ENCODE measurements around the gene ZYX. TPM values are rescaled to one million over a fixed set of nuclear protein-coding genes. Genes with fewer than 3 reads are reported as not detected.
"Not testable (repeated sequence)": the region's sequence is repeated elsewhere in the genome, so short reads cannot be mapped to it uniquely, and the experiment has no call there.

The ZYX gene
- polyA plus RNA-seq, 1 donor (not counting 4 experiments of a cell fraction or from before 2014, with no cell fraction given) = 17.6 TPM

DNA sequence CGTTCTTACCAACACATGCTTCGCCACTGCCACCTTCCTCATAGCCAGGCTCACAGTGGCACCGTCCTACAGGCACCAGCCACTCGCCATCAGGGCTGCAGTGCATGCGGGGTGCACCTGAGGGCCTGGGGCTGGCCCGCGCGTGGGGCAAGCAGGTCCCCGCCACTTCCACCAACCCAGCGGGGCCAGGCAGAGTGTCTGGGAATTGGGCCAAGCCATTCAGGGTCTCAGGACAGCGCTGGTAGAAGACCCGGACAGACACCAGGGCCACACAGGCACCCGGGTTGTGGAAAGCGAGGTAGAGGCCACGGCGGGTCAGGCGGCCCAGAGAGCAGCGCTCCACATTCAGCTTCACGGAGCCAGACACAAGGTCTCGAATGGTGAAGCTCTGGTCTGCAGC, 18.5 kb downstream of the ZYX start:
- no peaks in the 10 kb centered on the region for H3K9me3 ChIP-seq (ENCODE audit: control insufficient read depth, low read depth, low read length)
- H3K4me2 ChIP-seq (ENCODE audit: control insufficient read depth, extremely low read depth, insufficient read depth, low read depth, low read length) = no peak overlapping the region
- FAIRE-seq (no peak), DNase-seq (ENCODE audit: low read depth, low spot score) (no peak)
- H3K4me1 ChIP-seq (ENCODE audit: control insufficient read depth, extremely low read depth, insufficient read depth, low read length) = no peaks in the 10 kb centered on the region
- no peak overlapping the region for H2AFZ ChIP-seq (ENCODE audit: control insufficient read depth, low read length)
- TF ChIP-seq, protein P1, sequence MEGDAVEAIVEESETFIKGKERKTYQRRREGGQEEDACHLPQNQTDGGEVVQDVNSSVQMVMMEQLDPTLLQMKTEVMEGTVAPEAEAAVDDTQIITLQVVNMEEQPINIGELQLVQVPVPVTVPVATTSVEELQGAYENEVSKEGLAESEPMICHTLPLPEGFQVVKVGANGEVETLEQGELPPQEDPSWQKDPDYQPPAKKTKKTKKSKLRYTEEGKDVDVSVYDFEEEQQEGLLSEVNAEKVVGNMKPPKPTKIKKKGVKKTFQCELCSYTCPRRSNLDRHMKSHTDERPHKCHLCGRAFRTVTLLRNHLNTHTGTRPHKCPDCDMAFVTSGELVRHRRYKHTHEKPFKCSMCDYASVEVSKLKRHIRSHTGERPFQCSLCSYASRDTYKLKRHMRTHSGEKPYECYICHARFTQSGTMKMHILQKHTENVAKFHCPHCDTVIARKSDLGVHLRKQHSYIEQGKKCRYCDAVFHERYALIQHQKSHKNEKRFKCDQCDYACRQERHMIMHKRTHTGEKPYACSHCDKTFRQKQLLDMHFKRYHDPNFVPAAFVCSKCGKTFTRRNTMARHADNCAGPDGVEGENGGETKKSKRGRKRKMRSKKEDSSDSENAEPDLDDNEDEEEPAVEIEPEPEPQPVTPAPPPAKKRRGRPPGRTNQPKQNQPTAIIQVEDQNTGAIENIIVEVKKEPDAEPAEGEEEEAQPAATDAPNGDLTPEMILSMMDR (optimal IDR thresholded peaks at IDR 0.05 in 1 of 3, IDR thresholded peaks at IDR 0.05 in 1 of 3, conservative IDR thresholded peaks at IDR 0.05 in 1 of 3; ENCODE audit: extremely low read depth in 1 of 3, insufficient read depth in 2 of 3, low read length in 3 of 3) = no peak
- no peak for TF ChIP-seq EZH2 (IDR thresholded peaks at IDR 0.05; ENCODE audit: low read length)
- H3K27ac ChIP-seq (ENCODE audit: control insufficient read depth, insufficient read depth, low read length) = no peak overlapping the region
- H3K79me2 ChIP-seq (ENCODE audit: control insufficient read depth, insufficient read depth, low read length) = no peaks in the 10 kb centered on the region
- peaks cover 17 to 22% of the 10 kb centered on the region in 2 experiments for H3K36me3 ChIP-seq (ENCODE audit: control insufficient read depth in 2 of 2, extremely low read depth in 1 of 2, insufficient read depth in 2 of 2, low read length in 2 of 2)
- H3K27me3 ChIP-seq (ENCODE audit: control insufficient read depth, extremely low read depth, insufficient read depth, low read length) = no peaks in the 10 kb centered on the region
- H3K9me1 ChIP-seq (ENCODE audit: control insufficient read depth, extremely low read depth, insufficient read depth, low read length) = peaks cover 3% of the 10 kb centered on the region
- no peak overlapping the region for H3K4me3 ChIP-seq (ENCODE audit: control insufficient read depth in 2 of 3, extremely low read depth in 1 of 3, insufficient read depth in 2 of 3, low read depth in 1 of 3, low read length in 3 of 3)
- no peak overlapping the region for H3K9ac ChIP-seq (ENCODE audit: control insufficient read depth, extremely low read depth, insufficient read depth, low read length)
- dilution Hi-C loops (cut with MboI; ENCODE audit: extremely low pct_ligation_motif_present, low sequenced_read_pairs) = no loop called here
- H4K20me1 ChIP-seq (ENCODE audit: control insufficient read depth, extremely low read depth, insufficient read depth, low read length) = no peaks in the 10 kb centered on the region

DNA sequence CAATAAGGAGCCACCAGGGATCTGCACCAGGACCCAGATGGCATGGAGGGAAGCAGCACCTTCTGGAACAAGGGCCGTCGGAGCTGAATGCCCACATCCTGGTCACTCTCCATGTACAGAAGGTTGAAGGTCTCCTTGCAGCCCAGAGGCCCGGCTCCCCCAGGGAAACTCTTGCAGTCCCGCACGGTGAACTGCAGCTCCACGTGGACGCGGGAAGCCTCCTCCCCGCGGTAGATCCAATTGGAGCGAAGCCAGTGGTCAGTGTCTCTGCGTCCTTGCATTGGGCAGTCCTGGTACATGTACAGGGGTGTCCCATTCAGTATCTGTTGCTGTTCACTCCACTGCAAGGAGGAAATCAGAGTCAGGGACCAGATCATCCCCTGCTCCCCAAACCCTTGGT, 20.1 kb downstream of the ZYX start:
- H3K9me3 ChIP-seq (ENCODE audit: control insufficient read depth, low read depth, low read length) = no peaks in the 10 kb centered on the region
- H3K4me2 ChIP-seq (ENCODE audit: control insufficient read depth, extremely low read depth, insufficient read depth, low read depth, low read length) = no peak overlapping the region
- H2AFZ ChIP-seq (ENCODE audit: control insufficient read depth, low read length) = no peak overlapping the region
- no peaks in the 10 kb centered on the region for H4K20me1 ChIP-seq (ENCODE audit: control insufficient read depth, extremely low read depth, insufficient read depth, low read length)
- no peaks in the 10 kb centered on the region for H3K79me2 ChIP-seq (ENCODE audit: control insufficient read depth, insufficient read depth, low read length)
- peaks cover 3% of the 10 kb centered on the region for H3K9me1 ChIP-seq (ENCODE audit: control insufficient read depth, extremely low read depth, insufficient read depth, low read length)
- TF ChIP-seq EZH2 (IDR thresholded peaks at IDR 0.05; ENCODE audit: low read length) = no peak
- TF ChIP-seq, protein P1 (optimal IDR thresholded peaks at IDR 0.05 in 1 of 3, IDR thresholded peaks at IDR 0.05 in 1 of 3, conservative IDR thresholded peaks at IDR 0.05 in 1 of 3; ENCODE audit: extremely low read depth in 1 of 3, insufficient read depth in 2 of 3, low read length in 3 of 3) = no peak
- H3K27ac ChIP-seq (ENCODE audit: control insufficient read depth, insufficient read depth, low read length) = no peak overlapping the region
- dilution Hi-C loops (cut with MboI; ENCODE audit: extremely low pct_ligation_motif_present, low sequenced_read_pairs) = no loop called here
- FAIRE-seq (no peak), DNase-seq (ENCODE audit: low read depth, low spot score) (no peak)
- H3K9ac ChIP-seq (ENCODE audit: control insufficient read depth, extremely low read depth, insufficient read depth, low read length) = no peak overlapping the region
- H3K4me1 ChIP-seq (ENCODE audit: control insufficient read depth, extremely low read depth, insufficient read depth, low read length) = no peaks in the 10 kb centered on the region
- H3K4me3 ChIP-seq (ENCODE audit: control insufficient read depth in 2 of 3, extremely low read depth in 1 of 3, insufficient read depth in 2 of 3, low read depth in 1 of 3, low read length in 3 of 3) = no peak overlapping the region
- H3K36me3 ChIP-seq (ENCODE audit: control insufficient read depth in 2 of 2, extremely low read depth in 1 of 2, insufficient read depth in 2 of 2, low read length in 2 of 2) = peaks cover 9 to 21% of the 10 kb centered on the region in 2 experiments
- H3K27me3 ChIP-seq (ENCODE audit: control insufficient read depth, extremely low read depth, insufficient read depth, low read length) = no peaks in the 10 kb centered on the region

DNA sequence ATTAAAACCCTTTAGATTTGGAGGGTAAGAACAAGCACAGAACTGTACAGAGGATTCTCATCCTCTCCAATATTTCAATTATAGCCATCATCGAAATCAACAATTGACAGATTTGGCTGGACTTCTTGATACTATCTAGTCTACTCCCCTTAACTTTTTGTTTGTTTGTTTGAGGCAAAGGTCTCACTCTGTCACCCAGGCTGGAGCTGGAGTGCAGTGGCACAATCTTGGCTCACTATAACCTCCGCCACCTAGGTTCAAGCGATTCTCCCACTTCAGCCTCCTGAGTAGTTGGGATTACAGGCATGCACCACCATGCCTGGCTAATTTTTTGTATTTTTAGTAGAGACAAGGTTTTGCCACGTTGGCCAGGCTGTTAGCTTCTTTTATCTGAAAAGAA, 21.1 kb downstream of the ZYX start:
- DNase-seq (ENCODE audit: low read depth, low spot score); H2AFZ ChIP-seq (ENCODE audit: control insufficient read depth, low read length); FAIRE-seq; H3K79me2 ChIP-seq (ENCODE audit: control insufficient read depth, insufficient read depth, low read length); dilution Hi-C loops (cut with MboI; ENCODE audit: extremely low pct_ligation_motif_present, low sequenced_read_pairs); H3K9me3 ChIP-seq (ENCODE audit: control insufficient read depth, low read depth, low read length); H4K20me1 ChIP-seq (ENCODE audit: control insufficient read depth, extremely low read depth, insufficient read depth, low read length); H3K4me2 ChIP-seq (ENCODE audit: control insufficient read depth, extremely low read depth, insufficient read depth, low read depth, low read length); H3K9ac ChIP-seq (ENCODE audit: control insufficient read depth, extremely low read depth, insufficient read depth, low read length); H3K9me1 ChIP-seq (ENCODE audit: control insufficient read depth, extremely low read depth, insufficient read depth, low read length); H3K4me1 ChIP-seq (ENCODE audit: control insufficient read depth, extremely low read depth, insufficient read depth, low read length); H3K27ac ChIP-seq (ENCODE audit: control insufficient read depth, insufficient read depth, low read length); H3K27me3 ChIP-seq (ENCODE audit: control insufficient read depth, extremely low read depth, insufficient read depth, low read length); H3K4me3 ChIP-seq (ENCODE audit: control insufficient read depth in 2 of 3, extremely low read depth in 1 of 3, insufficient read depth in 2 of 3, low read depth in 1 of 3, low read length in 3 of 3): not testable (repeated sequence)
- H3K36me3 ChIP-seq (ENCODE audit: control insufficient read depth in 2 of 2, extremely low read depth in 1 of 2, insufficient read depth in 2 of 2, low read length in 2 of 2) = peaks cover 8 to 18% of the 10 kb centered on the region in 2 experiments
